SK-N-SH treated with all-trans-retinoic acid at 6 μM for 48 hours (cell line): Measurements from ENCODE around the gene TMEM51.

Source experiments
- CSDC2 ChIP-seq: fragments of 250-450 bp; sonication (Bioruptor Pico); IDR thresholded peaks from 2 replicates; pipeline ENCODE4 v1.5.0; 2020; ENCODE audit warnings: mild to moderate bottlenecking, moderate library complexity
- PATZ1 ChIP-seq: fragments of 250-450 bp; sonication (Bioruptor Pico); IDR thresholded peaks from 2 replicates; pipeline ENCODE4 v1.8.0; 2020; ENCODE audit warnings: mild to moderate bottlenecking, moderate library complexity, borderline replicate concordance
- SNAI2 ChIP-seq: fragments of 250-450 bp; sonication (Bioruptor Pico); IDR thresholded peaks from 2 replicates; pipeline ENCODE4 v1.5.0; 2020; ENCODE audit warnings: mild to moderate bottlenecking, moderate library complexity
- ZNF565 ChIP-seq: fragments of 450-650 bp; formaldehyde crosslinking; conservative IDR thresholded peaks from 2 replicates; pipeline ENCODE4 v1.5.0; 2020; ENCODE audit warnings: low read depth, mild to moderate bottlenecking, moderate library complexity

- no peak for TF ChIP-seq PATZ1
- TF ChIP-seq SNAI2 (CRISPR knock-in tag): no peak
- no peak for TF ChIP-seq ZNF565 (CRISPR knock-in tag)
- no peak for TF ChIP-seq CSDC2 (CRISPR knock-in tag)
Observed at GRCh38 chr1:15198684-15199083, 45.1 kb downstream of the TMEM51 start.
